DOHH2 (cell line): ENCODE measurements around the gene KCNAB1.
"Not testable (repeated sequence)": the region's sequence is repeated elsewhere in the genome, so short reads cannot be mapped to it uniquely, and the experiment has no call there.

Experiments used
- H3F3A ChIP-seq: fragments of 200-600 bp; sonication (generic), shearing (Covaris generic); 2 replicates; pipeline ENCODE4 v1.6.0; 2016; ENCODE audit warnings: antibody characterized with exemption, mild to moderate bottlenecking; ENCODE audit not compliant: control insufficient read depth, insufficient read depth
- H3K27ac ChIP-seq: fragments of 200-600 bp; sonication (generic); 2 replicates; pipeline ENCODE4 v1.5.1; 2014; ENCODE audit warnings: low read depth, mild to moderate bottlenecking, low read length, moderate library complexity
- H3K27me3 ChIP-seq: fragments of 200-600 bp; sonication (generic); 2 replicates; pipeline ENCODE4 v1.6.1; 2014; ENCODE audit warnings: mild to moderate bottlenecking, low read length, mixed read lengths; ENCODE audit not compliant: control insufficient read depth
- H3K36me3 ChIP-seq: fragments of 200-600 bp; sonication (generic); 2 replicates; pipeline ENCODE4 v1.6.1; 2014; ENCODE audit warnings: mild to moderate bottlenecking, low read length, moderate library complexity, mixed read lengths; ENCODE audit not compliant: control insufficient read depth
- H3K4me1 ChIP-seq: fragments of 200-600 bp; sonication (generic); 2 replicates; pipeline ENCODE4 v1.6.1; 2014; ENCODE audit warnings: mild to moderate bottlenecking, low read length, mixed read lengths; ENCODE audit not compliant: control insufficient read depth
- H3K4me2 ChIP-seq: fragments of 200-600 bp; sonication (generic); 2 replicates; pipeline ENCODE4 v1.6.0; 2014; ENCODE audit warnings: mild to moderate bottlenecking, low read length, moderate library complexity
- H3K4me3 ChIP-seq: fragments of 200-600 bp; sonication (generic); 2 replicates; pipeline ENCODE4 v1.5.1; 2014; ENCODE audit warnings: mild to moderate bottlenecking, low read length, mixed read lengths
- H3K79me2 ChIP-seq: fragments of 200-600 bp; sonication (generic); 2 replicates; pipeline ENCODE4 v1.6.1; 2014; ENCODE audit warnings: mild to moderate bottlenecking, low read length, mixed read lengths; ENCODE audit not compliant: control insufficient read depth
- H3K9me2 ChIP-seq: fragments of 200-600 bp; sonication (generic); replicated peaks from 2 replicates; pipeline ENCODE4 v1.6.1; 2014; ENCODE audit warnings: mild to moderate bottlenecking, low read length, mixed read lengths; ENCODE audit not compliant: control insufficient read depth
- H3K9me3 ChIP-seq: fragments of 200-600 bp; sonication (generic); 2 replicates; pipeline ENCODE4 v1.6.1; 2014; ENCODE audit warnings: antibody characterized with exemption, low read length, mixed read lengths; ENCODE audit not compliant: control insufficient read depth, insufficient read depth
- H4K20me1 ChIP-seq: fragments of 200-600 bp; sonication (generic); 2 replicates; pipeline ENCODE4 v1.6.0; 2014; ENCODE audit warnings: low read depth, mild to moderate bottlenecking, antibody characterized with exemption, low read length, moderate library complexity; ENCODE audit not compliant: control insufficient read depth, insufficient read depth
- CTCF ChIP-seq: fragments of 200-600 bp; sonication (generic); IDR thresholded peaks from one replicate; pipeline ENCODE4 v1.5.1; 2014; ENCODE audit warnings: antibody characterized with exemption, mild to moderate bottlenecking, low read depth, low read length; ENCODE audit not compliant: poor library complexity, severe bottlenecking
- EZH2phosphoT487 ChIP-seq: fragments of 200-600 bp; sonication (generic); IDR thresholded peaks from 2 replicates; pipeline ENCODE4 v1.6.1; 2017; ENCODE audit warnings: borderline replicate concordance, mild to moderate bottlenecking, antibody characterized with exemption, low read length, moderate library complexity, mixed read lengths

The KCNAB1 gene

GRCh38 chr3:156189927-156190326, 69.5 kb downstream of the KCNAB1 start:
- no peaks in the 10 kb centered on the region for H3K79me2 ChIP-seq
- H3K9me2 ChIP-seq: no peaks in the 10 kb centered on the region
- H3K9me3 ChIP-seq: no peaks in the 10 kb centered on the region
- no peaks in the 10 kb centered on the region for H4K20me1 ChIP-seq
- no peak overlapping the region for H3K27ac ChIP-seq
- H3K4me1 ChIP-seq: no peaks in the 10 kb centered on the region
- no peak for TF ChIP-seq CTCF
- TF ChIP-seq EZH2phosphoT487: no peak
- H3F3A ChIP-seq: no peaks in the 10 kb centered on the region
- H3K4me2 ChIP-seq: no peak overlapping the region
- no peaks in the 10 kb centered on the region for H3K27me3 ChIP-seq
- no peaks in the 10 kb centered on the region for H3K36me3 ChIP-seq
- no peak overlapping the region for H3K4me3 ChIP-seq

GRCh38 chr3:156194945-156195344, 74.6 kb downstream of the KCNAB1 start:
- not testable (repeated sequence) for H3K9me2 ChIP-seq, H3K27me3 ChIP-seq, H3K4me1 ChIP-seq, H3K4me2 ChIP-seq, H3K36me3 ChIP-seq, H3K4me3 ChIP-seq, H4K20me1 ChIP-seq, H3F3A ChIP-seq, H3K27ac ChIP-seq, H3K9me3 ChIP-seq, H3K79me2 ChIP-seq

- H3K4me3 ChIP-seq, H3K4me2 ChIP-seq, H3K79me2 ChIP-seq, H3K9me3 ChIP-seq, H3K27me3 ChIP-seq, H4K20me1 ChIP-seq, H3K27ac ChIP-seq, H3K36me3 ChIP-seq, H3K4me1 ChIP-seq, H3F3A ChIP-seq, H3K9me2 ChIP-seq: not testable (repeated sequence)
These were observed 76.8 kb downstream of the KCNAB1 start for GRCh38 chr3:156197152-156197551.

- no peak for TF ChIP-seq EZH2phosphoT487
- Histone ChIP-seq H3K36me3 (no peaks in the 10 kb centered on the region), H3F3A (no peaks in the 10 kb centered on the region), H3K4me1 (no peaks in the 10 kb centered on the region), H3K9me3 (no peaks in the 10 kb centered on the region), H3K79me2 (no peaks in the 10 kb centered on the region), H3K9me2 (no peaks in the 10 kb centered on the region), H3K27me3 (no peaks in the 10 kb centered on the region), H4K20me1 (no peaks in the 10 kb centered on the region), H3K27ac (no peak overlapping the region), H3K4me3 (no peak overlapping the region), H3K4me2 (no peak overlapping the region)
These were observed 81.3 kb downstream of the KCNAB1 start for GRCh38 chr3:156201411-156202405.

GRCh38 chr3:156206157-156206556, 85.8 kb downstream of the KCNAB1 start:
- Histone ChIP-seq H3K9me2 (no peaks in the 10 kb centered on the region), H3K4me1 (no peaks in the 10 kb centered on the region), H4K20me1 (no peaks in the 10 kb centered on the region), H3K9me3 (no peaks in the 10 kb centered on the region), H3F3A (no peaks in the 10 kb centered on the region), H3K4me3 (no peak overlapping the region), H3K27me3 (no peaks in the 10 kb centered on the region), H3K36me3 (no peaks in the 10 kb centered on the region), H3K4me2 (no peak overlapping the region), H3K27ac (no peak overlapping the region), H3K79me2 (no peaks in the 10 kb centered on the region)
- TF ChIP-seq EZH2phosphoT487: no peak
- no peak for TF ChIP-seq CTCF
